ENCODE results near the gene CDKAL1. TPM values are rescaled to one million over a fixed set of nuclear protein-coding genes. Genes with fewer than 3 reads are reported as not detected.

CDKAL1 gene
- total RNA-seq, 1 experiment from 2014 or later: 20.6 TPM

- TF ChIP-seq USF2 (CRISPR knock-in tag; IDR thresholded peaks at IDR 0.05) (no peak), MAX (CRISPR knock-in tag; IDR thresholded peaks at IDR 0.05) (no peak), RELA (CRISPR knock-in tag; IDR thresholded peaks at IDR 0.05; ENCODE audit: borderline replicate concordance) (no peak), ESRRA (CRISPR knock-in tag; IDR thresholded peaks at IDR 0.05; ENCODE audit: borderline replicate concordance) (no peak), GABPB1 (CRISPR knock-in tag; IDR thresholded peaks at IDR 0.05) (no peak), MYBL2 (CRISPR knock-in tag; IDR thresholded peaks at IDR 0.05) (no peak), AR (CRISPR knock-in tag; IDR thresholded peaks at IDR 0.05) (no peak), ZNF425 (CRISPR knock-in tag; conservative IDR thresholded peaks at IDR 0.05) (no peak), ZBTB43 (CRISPR knock-in tag; IDR thresholded peaks at IDR 0.05) (no peak)
These were observed 162.4 kb downstream of the CDKAL1 start (continued) for GRCh38 chr6:20696676-20697075.

GRCh38 chr6:20698675-20699074, 164.4 kb downstream of the CDKAL1 start:
- H3K27me3 Mint-ChIP-seq (ENCODE audit: low read depth): no peaks in the 10 kb centered on the region
- ChIA-PET POLR2A (no interaction called here), CTCF (no interaction called here)
- TF ChIP-seq ESRRA (CRISPR knock-in tag; IDR thresholded peaks at IDR 0.05; ENCODE audit: borderline replicate concordance) (no peak), FOXJ3 (CRISPR knock-in tag; IDR thresholded peaks at IDR 0.05; ENCODE audit: borderline replicate concordance) (no peak), TEAD4 (CRISPR knock-in tag; IDR thresholded peaks at IDR 0.05) (no peak), TCF7 (CRISPR knock-in tag; IDR thresholded peaks at IDR 0.05; ENCODE audit: low read depth) (no peak), ARID4B (CRISPR knock-in tag; IDR thresholded peaks at IDR 0.05; ENCODE audit: borderline replicate concordance) (no peak), E2F1 (CRISPR knock-in tag; IDR thresholded peaks at IDR 0.05) (no peak)
- peaks cover 63% of the 10 kb centered on the region for H3K4me1 Mint-ChIP-seq
- H3K9me3 Mint-ChIP-seq: no peaks in the 10 kb centered on the region
- H3K4me3 Mint-ChIP-seq: no peak overlapping the region
- no peaks in the 10 kb centered on the region for H3K36me3 Mint-ChIP-seq
- no peak for DNase-seq (ENCODE audit: low spot score)
- H3K27ac Mint-ChIP-seq: peak overlapping the region; percentile 47
- ATAC-seq: no peak
